ENCODE data around the gene HSDL2. TPM values are rescaled to one million over a fixed set of nuclear protein-coding genes. Genes with fewer than 3 reads are reported as not detected.

The HSDL2 gene
- 25.9 and 27.8 TPM in 2 replicates for total RNA-seq
- long read RNA-seq, transcript HSDL2-202 (11 exons, 3,350 nt) = major isoform, 144 of 189 reads
- long read RNA-seq, transcript HSDL2-201 (9 exons, 2,983 nt) = minor isoform, 7 of 189 reads
- long read RNA-seq, partial matches to known transcripts = 9 of 189 reads
- long read RNA-seq, other reads (novel, unspliced or antisense) = 29 of 189 reads

DNA sequence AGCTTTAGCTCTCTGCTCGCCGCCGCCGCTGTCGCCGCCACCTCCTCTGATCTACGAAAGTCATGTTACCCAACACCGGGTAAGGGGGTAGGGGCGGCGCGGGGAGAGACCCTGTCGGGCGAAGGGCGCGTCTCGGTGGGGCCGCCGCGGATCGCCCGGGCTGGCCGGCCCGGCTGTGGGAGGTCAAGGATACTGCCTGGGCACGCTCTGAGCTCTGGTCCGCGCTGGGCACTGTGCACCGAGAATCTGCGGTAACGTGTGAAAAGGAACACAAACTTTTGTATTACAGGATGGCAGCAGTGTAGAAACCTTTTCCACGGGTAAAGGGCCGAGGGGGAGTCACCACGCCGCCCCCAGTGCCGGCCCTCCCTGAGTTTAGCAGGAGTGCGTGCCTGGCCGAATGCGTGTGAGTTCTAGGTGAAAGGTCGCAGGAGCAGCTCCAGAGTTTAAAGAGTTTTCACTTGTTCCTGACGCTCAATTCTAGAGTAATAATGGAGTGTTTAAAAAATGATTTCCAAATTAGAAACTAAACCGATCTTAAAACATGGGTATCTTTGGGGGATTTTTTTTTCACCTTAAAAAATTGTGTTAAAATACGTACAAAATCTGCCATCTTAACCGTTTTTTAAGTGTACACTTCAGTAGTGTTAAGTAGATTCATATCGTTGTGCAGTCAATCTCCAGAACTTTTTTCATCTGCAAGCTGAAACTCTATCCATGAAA lies at the start of gene HSDL2:
HSDL2 (plus strand) TSS at position 7 of the 723 bp plus-strand sequence; CDS start at position 63, 56 bp downstream.
- H3K36me3 Mint-ChIP-seq (ENCODE audit: insufficient read depth) = peaks cover 2% of the 10 kb centered on the region
- peaks cover 30% of the 10 kb centered on the region for H3K4me1 Mint-ChIP-seq (ENCODE audit: low read depth)
- no peak for DNase-seq (ENCODE audit: low spot score, unreplicated experiment)
- peak within 1 kb of the TSS; percentile 98 for H3K27ac Mint-ChIP-seq
- H3K9me3 Mint-ChIP-seq (ENCODE audit: low read depth) = no peaks in the 10 kb centered on the region
- peak within 1 kb of the TSS; percentile 85 for H3K4me3 Mint-ChIP-seq (ENCODE audit: low read depth)
- H3K27me3 Mint-ChIP-seq = no peaks in the 10 kb centered on the region
- TF ChIP-seq, protein P1, sequence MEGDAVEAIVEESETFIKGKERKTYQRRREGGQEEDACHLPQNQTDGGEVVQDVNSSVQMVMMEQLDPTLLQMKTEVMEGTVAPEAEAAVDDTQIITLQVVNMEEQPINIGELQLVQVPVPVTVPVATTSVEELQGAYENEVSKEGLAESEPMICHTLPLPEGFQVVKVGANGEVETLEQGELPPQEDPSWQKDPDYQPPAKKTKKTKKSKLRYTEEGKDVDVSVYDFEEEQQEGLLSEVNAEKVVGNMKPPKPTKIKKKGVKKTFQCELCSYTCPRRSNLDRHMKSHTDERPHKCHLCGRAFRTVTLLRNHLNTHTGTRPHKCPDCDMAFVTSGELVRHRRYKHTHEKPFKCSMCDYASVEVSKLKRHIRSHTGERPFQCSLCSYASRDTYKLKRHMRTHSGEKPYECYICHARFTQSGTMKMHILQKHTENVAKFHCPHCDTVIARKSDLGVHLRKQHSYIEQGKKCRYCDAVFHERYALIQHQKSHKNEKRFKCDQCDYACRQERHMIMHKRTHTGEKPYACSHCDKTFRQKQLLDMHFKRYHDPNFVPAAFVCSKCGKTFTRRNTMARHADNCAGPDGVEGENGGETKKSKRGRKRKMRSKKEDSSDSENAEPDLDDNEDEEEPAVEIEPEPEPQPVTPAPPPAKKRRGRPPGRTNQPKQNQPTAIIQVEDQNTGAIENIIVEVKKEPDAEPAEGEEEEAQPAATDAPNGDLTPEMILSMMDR (IDR thresholded peaks at IDR 0.05; ENCODE audit: unreplicated experiment) = no peak

- H3K9me3 Mint-ChIP-seq (ENCODE audit: low read depth) = no peaks in the 10 kb centered on the region
- peak overlapping the region; percentile 96 for H3K4me3 Mint-ChIP-seq (ENCODE audit: low read depth)
- H3K27ac Mint-ChIP-seq = peak overlapping the region; percentile 46
- peaks cover 24% of the 10 kb centered on the region for H3K4me1 Mint-ChIP-seq (ENCODE audit: low read depth)
- TF ChIP-seq, protein P1 (IDR thresholded peaks at IDR 0.05; ENCODE audit: unreplicated experiment) = no peak
- H3K36me3 Mint-ChIP-seq (ENCODE audit: insufficient read depth) = peaks cover 1% of the 10 kb centered on the region
- DNase-seq (ENCODE audit: low spot score, unreplicated experiment) = no peak
- no peaks in the 10 kb centered on the region for H3K27me3 Mint-ChIP-seq
Observed at GRCh38 chr9:112331674-112331952, 48.3 kb upstream of the HSDL2 start.

- H3K4me1 Mint-ChIP-seq (ENCODE audit: low read depth) = peaks cover 25% of the 10 kb centered on the region
- H3K27ac Mint-ChIP-seq = peak overlapping the region; percentile 93
- peaks cover 1% of the 10 kb centered on the region for H3K36me3 Mint-ChIP-seq (ENCODE audit: insufficient read depth)
- TF ChIP-seq, protein P1 (IDR thresholded peaks at IDR 0.05; ENCODE audit: unreplicated experiment) = no peak
- no peaks in the 10 kb centered on the region for H3K9me3 Mint-ChIP-seq (ENCODE audit: low read depth)
- no peak for DNase-seq (ENCODE audit: low spot score, unreplicated experiment)
- no peaks in the 10 kb centered on the region for H3K27me3 Mint-ChIP-seq
- H3K4me3 Mint-ChIP-seq (ENCODE audit: low read depth) = peak overlapping the region; percentile 96
Observed at GRCh38 chr9:112332214-112332613, 47.7 kb upstream of the HSDL2 start.

GRCh38 chr9:112332674-112332976 lies 47.3 kb upstream of the HSDL2 start:
- Mint-ChIP-seq H3K4me1 (ENCODE audit: low read depth) (peaks cover 29% of the 10 kb centered on the region), H3K27ac (peak overlapping the region; percentile 93), H3K27me3 (no peaks in the 10 kb centered on the region), H3K36me3 (ENCODE audit: insufficient read depth) (peaks cover 1% of the 10 kb centered on the region), H3K4me3 (ENCODE audit: low read depth) (peak overlapping the region; percentile 96), H3K9me3 (ENCODE audit: low read depth) (no peaks in the 10 kb centered on the region)
- DNase-seq (ENCODE audit: low spot score, unreplicated experiment) = no peak
- TF ChIP-seq, protein P1 (IDR thresholded peaks at IDR 0.05; ENCODE audit: unreplicated experiment) = peak; percentile 49

DNA sequence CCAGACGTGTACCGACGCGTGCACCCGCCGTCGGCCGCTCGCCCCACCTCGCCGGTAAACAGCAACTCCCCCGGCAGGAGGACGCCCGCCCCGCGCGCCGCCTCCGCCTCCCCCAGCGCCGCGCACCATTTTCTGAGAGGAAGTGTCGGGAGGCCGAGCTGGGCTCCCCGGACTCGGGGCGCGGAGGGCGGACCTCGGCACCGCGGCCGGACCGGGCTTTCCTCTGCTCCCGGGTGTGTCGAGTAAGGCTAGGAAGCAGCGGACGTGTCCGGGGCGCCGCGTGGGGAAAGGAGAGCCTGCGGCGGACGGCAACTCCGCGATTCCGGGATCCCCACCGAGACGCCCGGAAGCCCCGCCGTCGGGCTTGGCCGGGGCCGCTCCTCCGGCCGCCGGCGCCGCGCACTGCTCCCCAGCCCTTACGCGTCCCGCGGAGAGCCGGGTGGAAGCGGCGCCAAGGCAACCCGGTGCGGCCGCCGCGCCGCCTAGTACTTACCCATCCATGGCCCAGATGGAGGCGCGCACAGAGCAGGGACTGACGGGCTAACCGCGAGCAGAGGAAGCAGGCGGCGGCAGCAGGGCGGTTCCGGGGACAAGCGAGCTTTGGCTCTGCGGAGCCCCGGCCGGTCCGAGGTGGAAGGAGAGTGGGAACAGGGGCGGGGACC lies 46.8 kb upstream of the HSDL2 start, which contains the start of gene PTBP3:
PTBP3 (minus strand) TSS at position 643 of the 662 bp plus-strand sequence. CDS start 35,754 bp downstream, outside the sequence.
- Mint-ChIP-seq H3K36me3 (ENCODE audit: insufficient read depth) (peaks cover 1% of the 10 kb centered on the region), H3K27me3 (no peaks in the 10 kb centered on the region), H3K27ac (peak within 1 kb of the TSS; percentile 99), H3K4me3 (ENCODE audit: low read depth) (peak within 1 kb of the TSS; percentile 96), H3K9me3 (ENCODE audit: low read depth) (no peaks in the 10 kb centered on the region), H3K4me1 (ENCODE audit: low read depth) (peaks cover 33% of the 10 kb centered on the region)
- TF ChIP-seq, protein P1 (IDR thresholded peaks at IDR 0.05; ENCODE audit: unreplicated experiment) = no peak
- peak; percentile 68 for DNase-seq (ENCODE audit: low spot score, unreplicated experiment)

Measured in progenitor cell of endocrine pancreas (in vitro differentiated cells).